HCT116 (cell line): ENCODE measurements around the gene SNAP47.

Experiments
- ATF3 ChIP-seq: IDR thresholded peaks from 2 replicates; pipeline ENCODE4 v1.6.1; 2012
- CEBPB ChIP-seq: IDR thresholded peaks from 2 replicates; pipeline ENCODE4 v1.6.1; 2012; ENCODE audit warnings: low read depth
- CTCF ChIP-seq, 3 experiments: fragments of 200-600 bp in 1 of 3; sonication (generic) in 1 of 3; IDR thresholded peaks in 2 of 3; conservative IDR thresholded peaks in 1 of 3; 2 replicates each; pipeline ENCODE4 v1.5.1; 2012 to 2017; ENCODE audit warnings: low read depth in 2 of 3, low read length in 2 of 3, antibody characterized with exemption in 1 of 3, borderline replicate concordance in 1 of 3, control low read depth in 1 of 3, mild to moderate bottlenecking in 1 of 3, mixed read lengths in 1 of 3, mixed run types in 1 of 3, moderate library complexity in 1 of 3; ENCODE audit not compliant: insufficient read depth in 1 of 3
- EGR1 ChIP-seq: IDR thresholded peaks from 2 replicates; pipeline ENCODE4 v1.6.1; 2012; ENCODE audit warnings: low read depth
- EZH2 ChIP-seq: fragments of 200-600 bp; sonication (generic); IDR thresholded peaks from 2 replicates; pipeline ENCODE4 v1.6.1; 2017; ENCODE audit warnings: antibody characterized with exemption, mixed run types
- EZH2phosphoT487 ChIP-seq: fragments of 200-600 bp; IDR thresholded peaks from 2 replicates; pipeline ENCODE4 v1.6.1; 2018; ENCODE audit warnings: antibody characterized with exemption, borderline replicate concordance
- FOSL1 ChIP-seq: IDR thresholded peaks from 2 replicates; pipeline ENCODE4 v1.6.1; 2012; ENCODE audit warnings: low read depth
- POLR2A ChIP-seq: IDR thresholded peaks from 2 replicates; pipeline ENCODE4 v1.7.0; 2011; ENCODE audit warnings: borderline replicate concordance; ENCODE audit not compliant: insufficient read depth, insufficient read length; ENCODE audit errors: extremely low read depth
- POLR2AphosphoS5 ChIP-seq: IDR thresholded peaks from 2 replicates; pipeline ENCODE4 v1.6.1; 2011; ENCODE audit warnings: mild to moderate bottlenecking, low read depth, low read length, moderate library complexity
- RAD21 ChIP-seq: IDR thresholded peaks from 2 replicates; pipeline ENCODE4 v1.6.1; 2012; ENCODE audit warnings: low read depth, mild to moderate bottlenecking
- SIN3A ChIP-seq: IDR thresholded peaks from 2 replicates; pipeline ENCODE4 v1.6.1; 2012; ENCODE audit warnings: low read depth
- ZBTB33 ChIP-seq: IDR thresholded peaks from 2 replicates; pipeline ENCODE4 v1.6.1; 2011; ENCODE audit warnings: mild to moderate bottlenecking, low read length, moderate library complexity; ENCODE audit not compliant: insufficient replicate concordance; ENCODE audit errors: extremely low read depth
- TF ChIP-seq, protein P1 (sequence below): IDR thresholded peaks from 2 replicates; pipeline ENCODE4 v1.6.1; 2012

DNA sequence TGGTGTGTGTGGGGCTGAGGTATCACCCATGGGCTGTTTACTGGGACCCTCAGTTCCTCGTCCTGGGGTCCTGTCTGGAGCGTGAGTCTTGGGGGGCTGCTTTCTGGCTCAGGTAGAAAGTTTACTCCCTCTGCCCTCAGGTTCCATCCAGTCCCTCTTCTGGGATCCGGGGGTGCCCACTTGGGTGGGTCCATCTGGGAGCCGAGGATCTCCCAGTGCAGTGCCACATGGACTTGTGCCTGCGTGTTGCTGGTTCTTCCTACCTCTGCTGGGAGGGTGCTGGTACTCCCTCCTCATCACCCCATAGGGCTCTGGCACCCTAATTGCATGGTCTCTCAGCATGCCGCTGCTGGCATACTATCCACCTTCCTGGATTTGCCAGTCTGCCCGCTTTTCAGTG is 14.0 kb downstream of the SNAP47 start:
- TF ChIP-seq ATF3 (no peak), EZH2 (no peak), EZH2phosphoT487 (no peak), CTCF (IDR thresholded peaks at IDR 0.05 in 2 of 3, conservative IDR thresholded peaks at IDR 0.05 in 1 of 3; ENCODE audit: borderline replicate concordance in 1 of 3, insufficient read depth in 1 of 3, low read depth in 2 of 3, low read length in 2 of 3) (no peak), SIN3A (no peak), POLR2A (no peak), POLR2AphosphoS5 (no peak), RAD21 (no peak), ZBTB33 (no peak), EGR1 (no peak), CEBPB (no peak), FOSL1 (no peak)
- TF ChIP-seq, protein P1, sequence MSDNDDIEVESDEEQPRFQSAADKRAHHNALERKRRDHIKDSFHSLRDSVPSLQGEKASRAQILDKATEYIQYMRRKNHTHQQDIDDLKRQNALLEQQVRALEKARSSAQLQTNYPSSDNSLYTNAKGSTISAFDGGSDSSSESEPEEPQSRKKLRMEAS, result no peak
